Measurements from ENCODE around the gene RC3H2. TPM values are rescaled to one million over a fixed set of nuclear protein-coding genes. Genes with fewer than 3 reads are reported as not detected.

Gene RC3H2
- total and polyA plus RNA-seq, 2 of the 8 experiments (the other 6 are each of a cell fraction or from before 2014, with no cell fraction given) = 11.2 to 38.4 TPM

DNA sequence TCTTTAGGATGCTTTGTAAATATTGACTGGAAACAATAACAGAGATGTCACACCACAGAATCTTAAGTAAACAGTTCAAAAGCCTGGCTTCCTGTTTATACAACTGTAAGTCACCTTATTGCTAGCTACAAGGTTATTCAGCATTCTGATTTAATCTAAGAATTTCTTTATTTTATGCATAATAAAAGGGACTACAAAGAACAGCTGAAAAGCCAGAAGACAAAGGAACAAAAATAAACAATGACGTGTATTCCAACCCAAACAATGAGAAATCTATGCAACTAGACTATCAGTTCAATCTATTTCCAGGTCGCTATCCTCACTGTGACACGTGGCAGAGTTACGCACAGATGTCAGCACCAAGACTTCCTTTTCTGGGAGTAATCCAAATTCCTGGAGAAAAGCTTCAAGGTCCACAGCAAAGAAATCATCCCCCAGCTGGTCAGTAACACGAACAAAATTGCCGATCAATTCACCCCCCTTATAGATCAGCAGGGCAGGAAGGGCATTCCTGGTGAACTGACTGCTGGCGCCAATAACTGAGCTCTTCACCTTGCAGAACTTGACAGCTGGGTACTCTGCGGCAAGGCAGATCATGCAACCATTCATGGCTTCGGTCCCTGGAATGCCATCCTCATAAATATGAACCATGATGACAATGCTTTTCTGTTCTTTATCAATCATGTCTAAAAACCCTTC is 85.2 kb downstream of the RC3H2 start (continued):
- TF ChIP-seq CHD1 (IDR thresholded peaks at IDR 0.05; ENCODE audit: low read depth, low read length) = no peak
- TF ChIP-seq PHF8 (conservative IDR thresholded peaks at IDR 0.05; ENCODE audit: low read depth, low read length) = no peak
- TF ChIP-seq SP1 (IDR thresholded peaks at IDR 0.05; ENCODE audit: low read depth, low read length) = no peak
- no peak for TF ChIP-seq CHD7 (IDR thresholded peaks at IDR 0.05; ENCODE audit: insufficient replicate concordance, low read length)
- TF ChIP-seq SRF (IDR thresholded peaks at IDR 0.05; ENCODE audit: low read depth, low read length) = no peak
